IgD-negative memory B cell (primary cell): ENCODE measurements around the gene ATG4B. TPM values are rescaled to one million over a fixed set of nuclear protein-coding genes. Genes with fewer than 3 reads are reported as not detected.

Experiments used
- H3K27ac Mint-ChIP-seq, 3 donors: one replicate each; pipeline ENCODE4 v1.8.0; 2020 to 2022; ENCODE audit warnings: mild to moderate bottlenecking in 3 of 3, mixed read lengths in 3 of 3, moderate library complexity in 1 of 3
- H3K27me3 Mint-ChIP-seq: one replicate; pipeline ENCODE4 v1.8.0; 2021; ENCODE audit warnings: mixed read lengths
- H3K36me3 Mint-ChIP-seq: one replicate; pipeline ENCODE4 v1.8.0; 2020; ENCODE audit warnings: mild to moderate bottlenecking, mixed read lengths
- H3K4me1 Mint-ChIP-seq, 3 donors: one replicate each; pipeline ENCODE4 v1.8.0; 2020 to 2022; ENCODE audit warnings: mixed read lengths in 3 of 3, mild to moderate bottlenecking in 1 of 3
- H3K4me3 Mint-ChIP-seq, 4 donors: one replicate each; pipeline ENCODE4 v1.8.0; 2020 to 2022; ENCODE audit warnings: mild to moderate bottlenecking in 4 of 4, mixed read lengths in 4 of 4, moderate library complexity in 3 of 4
- H3K9me3 Mint-ChIP-seq, 3 donors: one replicate each; pipeline ENCODE4 v1.8.0; 2020 to 2021; ENCODE audit warnings: mixed read lengths in 3 of 3, mild to moderate bottlenecking in 1 of 3
- polyA plus RNA-seq: library from polyadenylated mRNA; unstranded; fragments of 300-500 nt; fragmentation: Illumina TruSeq; gene quantifications from one replicate; pipeline ENCODE4 v1.2.3, GENCODE V29; 2021

ATG4B gene
- polyA plus RNA-seq, 1 donor from 2014 or later: 59.3 TPM

DNA sequence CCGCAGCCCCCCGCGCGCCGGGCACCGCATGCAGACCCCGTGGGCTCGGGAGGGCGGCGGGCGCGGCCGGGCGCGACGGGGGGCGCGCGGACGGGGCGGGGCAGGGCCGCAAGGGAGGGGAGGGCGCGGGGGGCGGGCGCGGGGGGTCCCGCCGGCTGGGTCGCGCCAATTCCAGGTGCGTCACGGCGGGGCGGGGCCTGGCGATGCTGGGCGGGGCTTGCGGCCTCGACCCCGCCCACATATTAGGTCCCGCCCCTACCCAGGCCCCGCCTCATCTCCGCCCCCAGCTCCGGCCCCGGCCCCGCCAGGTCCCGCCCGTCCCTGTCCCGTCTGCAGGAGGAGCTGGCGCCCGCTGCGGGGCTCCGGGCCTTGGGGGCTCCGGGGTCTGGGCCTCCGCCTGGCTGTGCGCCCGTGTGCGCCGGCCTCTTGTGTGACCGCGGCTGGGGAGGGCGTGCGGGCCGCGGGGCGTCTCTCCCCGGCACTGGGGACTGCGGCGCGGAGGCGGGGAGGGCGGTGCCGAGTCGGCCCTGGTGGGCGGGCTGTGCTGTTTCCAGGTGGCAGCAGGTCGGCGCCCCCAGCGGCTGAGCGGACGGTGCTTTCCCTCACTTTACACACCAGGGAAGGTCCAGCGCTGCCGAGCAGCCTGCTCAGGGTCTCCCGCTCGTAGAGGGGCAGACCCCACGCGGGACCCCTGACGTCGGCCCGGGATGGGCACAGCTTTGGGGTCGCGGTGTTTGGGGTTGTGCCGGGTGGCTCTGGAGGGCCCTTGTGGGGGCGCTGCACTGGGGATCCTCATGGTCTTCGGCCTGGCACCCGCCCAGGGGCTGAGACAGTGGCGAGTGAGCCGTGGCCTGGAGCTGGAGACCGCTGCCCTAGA is 64.9 kb downstream of the ATG4B start:
- no peaks in the 10 kb centered on the region for H3K9me3 Mint-ChIP-seq
- H3K4me3 Mint-ChIP-seq: peak overlapping the region; percentile 79 to 90 (median 86)
- peaks cover 9% of the 10 kb centered on the region for H3K36me3 Mint-ChIP-seq
- peak overlapping the region; percentile 88 to 97 (median 93) for H3K27ac Mint-ChIP-seq
- peaks cover 5 to 17% (median 8%) of the 10 kb centered on the region in 3 donors for H3K4me1 Mint-ChIP-seq
- no peaks in the 10 kb centered on the region for H3K27me3 Mint-ChIP-seq

GRCh38 chr2:241703032-241703604 is 65.6 kb downstream of the ATG4B start:
- Mint-ChIP-seq H3K4me1 (peaks cover 5 to 17% (median 8%) of the 10 kb centered on the region in 3 donors), H3K4me3 (peak overlapping the region; percentile 79 to 90 (median 86)), H3K9me3 (no peaks in the 10 kb centered on the region), H3K27me3 (no peaks in the 10 kb centered on the region), H3K36me3 (peaks cover 9% of the 10 kb centered on the region), H3K27ac (peak overlapping the region; percentile 88 to 97 (median 93))

DNA sequence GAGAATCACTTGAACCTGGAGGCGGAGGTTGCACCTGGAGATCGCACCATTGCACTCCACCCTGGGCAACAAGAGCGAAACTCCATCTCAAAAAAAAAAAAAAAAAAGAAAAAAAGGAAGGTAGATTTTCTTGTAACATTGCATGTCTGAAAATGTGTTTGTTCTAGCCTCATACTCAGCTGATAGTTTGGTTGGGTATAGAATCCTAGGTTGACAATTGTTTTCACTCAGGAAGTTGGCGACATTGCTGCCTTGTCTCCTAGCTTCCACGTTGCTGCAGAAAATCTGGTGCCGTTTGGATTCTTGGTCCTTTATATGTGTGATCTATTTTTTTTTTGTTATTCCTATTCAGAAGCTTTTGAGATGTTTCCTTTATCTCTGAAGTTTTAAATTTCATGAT is 69.0 kb downstream of the ATG4B start:
- Mint-ChIP-seq H3K9me3 (no peaks in the 10 kb centered on the region), H3K4me1 (peaks cover 0 to 13% (median 6%) of the 10 kb centered on the region in 3 donors), H3K4me3 (peak overlapping the region in 1 of 4 donors; percentile 31), H3K36me3 (peaks cover 9% of the 10 kb centered on the region), H3K27ac (peak overlapping the region in 1 of 3 donors; percentile 79), H3K27me3 (no peaks in the 10 kb centered on the region)

GRCh38 chr2:241708879-241709278 is 71.4 kb downstream of the ATG4B start:
- Mint-ChIP-seq H3K27ac (peak overlapping the region in 1 of 3 donors; percentile 40), H3K36me3 (peaks cover 11% of the 10 kb centered on the region), H3K27me3 (no peaks in the 10 kb centered on the region), H3K9me3 (no peaks in the 10 kb centered on the region), H3K4me3 (peak overlapping the region in 1 of 4 donors; percentile 64), H3K4me1 (peaks cover 0 to 5% (median 0%) of the 10 kb centered on the region in 3 donors)

- peaks cover 0 to 3% (median 0%) of the 10 kb centered on the region in 3 donors for H3K4me1 Mint-ChIP-seq
- no peaks in the 10 kb centered on the region for H3K9me3 Mint-ChIP-seq
- no peak overlapping the region for H3K27ac Mint-ChIP-seq
- H3K4me3 Mint-ChIP-seq: no peak overlapping the region
- no peaks in the 10 kb centered on the region for H3K27me3 Mint-ChIP-seq
- H3K36me3 Mint-ChIP-seq: peaks cover 9% of the 10 kb centered on the region
These were observed 81.6 kb downstream of the ATG4B start for GRCh38 chr2:241719093-241719492.

DNA sequence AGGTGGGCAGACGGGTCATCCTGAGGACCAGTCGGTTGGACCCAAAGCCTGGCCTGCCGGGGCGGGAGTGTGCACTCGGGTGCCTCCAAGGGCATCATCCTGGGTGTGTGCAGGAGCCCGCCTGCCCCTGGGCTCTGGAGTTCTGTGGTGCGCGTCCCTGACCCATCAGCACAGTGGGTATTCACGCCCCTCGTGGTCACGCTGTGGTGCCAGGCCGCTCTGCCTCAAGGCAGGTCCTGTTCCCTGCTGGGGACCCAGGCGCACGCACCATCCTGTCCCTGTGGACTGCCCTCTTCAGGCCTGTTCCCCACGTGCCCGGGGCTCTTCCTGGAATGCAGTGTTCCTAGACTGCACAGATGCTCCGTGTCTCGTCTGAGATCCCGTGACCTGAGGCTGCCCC is 82.6 kb downstream of the ATG4B start:
- Mint-ChIP-seq H3K27ac (no peak overlapping the region), H3K4me3 (no peak overlapping the region), H3K27me3 (no peaks in the 10 kb centered on the region), H3K36me3 (peaks cover 7% of the 10 kb centered on the region), H3K9me3 (no peaks in the 10 kb centered on the region), H3K4me1 (peaks cover 0 to 2% (median 0%) of the 10 kb centered on the region in 3 donors)

DNA sequence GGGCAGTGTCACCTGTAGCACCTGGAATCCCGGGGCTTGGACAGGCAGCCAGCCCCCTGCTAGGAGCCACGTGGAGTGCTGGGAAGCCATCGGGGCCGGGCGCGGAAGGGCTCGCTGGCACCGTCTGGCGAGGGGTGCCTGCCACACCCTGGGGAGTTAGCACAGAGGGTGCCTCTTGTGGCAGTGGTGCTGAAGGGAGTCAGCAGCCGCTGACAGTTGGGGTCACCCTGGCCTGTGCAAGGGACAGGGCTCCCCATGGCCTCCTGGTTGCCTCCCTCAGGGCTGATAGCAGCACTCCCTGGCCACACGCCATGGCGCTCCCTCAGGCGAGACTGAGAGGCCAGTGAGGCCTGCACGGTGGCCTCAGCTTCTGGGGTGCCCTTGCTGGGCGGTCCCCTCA is 83.1 kb downstream of the ATG4B start:
- Mint-ChIP-seq H3K9me3 (no peaks in the 10 kb centered on the region), H3K4me3 (no peak overlapping the region), H3K27ac (no peak overlapping the region), H3K27me3 (no peaks in the 10 kb centered on the region), H3K36me3 (peaks cover 8% of the 10 kb centered on the region), H3K4me1 (peaks cover 0 to 2% (median 0%) of the 10 kb centered on the region in 3 donors)

DNA sequence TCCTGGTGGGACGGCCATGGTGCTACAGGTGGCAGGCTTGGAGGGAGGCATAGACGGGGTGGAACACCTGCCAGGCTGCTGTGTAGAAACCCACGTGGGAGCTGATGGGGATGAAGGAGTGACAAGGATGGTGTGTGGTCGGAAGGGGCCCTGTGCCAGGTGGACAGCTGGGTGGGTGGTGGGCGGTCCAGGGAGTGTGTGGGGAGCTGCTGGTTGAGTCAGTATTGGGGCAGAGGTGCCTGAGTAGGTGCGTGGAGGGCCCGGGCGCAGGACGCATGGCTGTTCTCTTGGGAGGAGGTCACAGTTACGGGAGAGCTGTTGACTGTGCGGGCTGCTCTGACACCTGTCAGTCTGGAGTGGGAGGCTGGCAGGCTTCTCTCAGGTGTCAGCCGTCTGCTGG is 84.4 kb downstream of the ATG4B start:
- peaks cover 6% of the 10 kb centered on the region for H3K36me3 Mint-ChIP-seq

DNA sequence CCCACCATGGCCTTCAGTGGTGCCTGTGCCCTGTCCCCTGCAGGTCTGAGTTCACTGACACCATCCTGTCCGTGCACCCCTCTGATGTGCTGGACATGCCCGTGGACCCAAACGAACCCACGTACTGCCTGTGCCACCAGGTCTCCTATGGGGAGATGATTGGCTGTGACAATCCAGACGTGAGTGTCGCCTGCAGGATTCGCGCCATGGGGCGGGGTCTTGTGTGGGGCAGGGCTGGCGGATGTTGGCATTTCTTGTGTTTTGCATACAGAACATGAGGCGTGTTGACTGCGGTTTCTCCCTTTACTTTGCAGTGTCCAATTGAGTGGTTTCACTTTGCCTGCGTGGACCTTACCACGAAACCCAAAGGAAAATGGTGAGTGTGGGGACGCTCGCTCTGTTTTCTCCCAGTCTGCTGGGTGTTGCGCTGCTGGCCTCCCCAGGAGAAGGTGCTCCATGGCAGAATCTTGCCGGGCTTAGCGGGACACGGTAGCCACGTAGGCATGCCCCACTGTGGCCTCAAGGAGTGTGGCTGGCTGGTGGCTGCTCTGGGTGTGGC is 85.5 kb downstream of the ATG4B start:
- Mint-ChIP-seq H3K36me3 (peaks cover 4% of the 10 kb centered on the region), H3K9me3 (no peaks in the 10 kb centered on the region)

More for the DNA sequence above, 84.4 kb downstream of the ATG4B start:
- Mint-ChIP-seq H3K4me3 (no peak overlapping the region), H3K4me1 (peaks cover 0 to 2% (median 0%) of the 10 kb centered on the region in 3 donors), H3K9me3 (no peaks in the 10 kb centered on the region), H3K27ac (no peak overlapping the region), H3K27me3 (no peaks in the 10 kb centered on the region)

More for the DNA sequence above, 85.5 kb downstream of the ATG4B start:
- Mint-ChIP-seq H3K27me3 (no peaks in the 10 kb centered on the region), H3K27ac (no peak overlapping the region), H3K4me3 (no peak overlapping the region), H3K4me1 (peaks cover 0 to 2% (median 0%) of the 10 kb centered on the region in 3 donors)

Other genes with a start within 250 kb of the ATG4B start
- gene STK25, start 129.1 kb upstream of the ATG4B start, polyA plus RNA-seq: 90.5 TPM
- gene BOK, start 78.9 kb upstream of the ATG4B start, polyA plus RNA-seq: 0.08 TPM
- 39.6 TPM for gene THAP4, start 535 bp upstream of the ATG4B start, polyA plus RNA-seq
- gene DTYMK, start 49.1 kb downstream of the ATG4B start, polyA plus RNA-seq: 40.5 TPM
- 34.0 TPM for gene ING5, start 64.3 kb downstream of the ATG4B start, polyA plus RNA-seq
- 7.7 TPM for gene D2HGDH, start 96.9 kb downstream of the ATG4B start, polyA plus RNA-seq
- gene GAL3ST2, start 139.1 kb downstream of the ATG4B start, polyA plus RNA-seq: not detected
- gene NEU4, start 171.5 kb downstream of the ATG4B start, polyA plus RNA-seq: not detected
- gene PDCD1, start 221.2 kb downstream of the ATG4B start, polyA plus RNA-seq: 0.19 TPM
- gene RTP5, start 232.0 kb downstream of the ATG4B start, polyA plus RNA-seq: not detected